Jurkat, Clone E6-1 (cell line): Measurements from ENCODE around the gene PHF24.
"Not testable (repeated sequence)": the region's sequence is repeated elsewhere in the genome, so short reads cannot be mapped to it uniquely, and the experiment has no call there.

Experiments
- DNase-seq: peaks from one replicate; pipeline ENCODE4 v3.0.0-alpha.2; 2011; ENCODE audit warnings: low read depth, low spot score
- H3K4me3 ChIP-seq: 2 replicates; pipeline ENCODE4 v1.5.1; 2011; ENCODE audit warnings: mild to moderate bottlenecking, low read length, control low read depth, moderate library complexity

PHF24 gene

GRCh38 chr9:34994900-34995669, 37.0 kb downstream of the PHF24 start:
- DNase-seq: no peak
- no peak overlapping the region for H3K4me3 ChIP-seq

GRCh38 chr9:34995670-34996060, 37.6 kb downstream of the PHF24 start:
- no peak for DNase-seq
- H3K4me3 ChIP-seq: no peak overlapping the region

GRCh38 chr9:34996181-34996904, 38.3 kb downstream of the PHF24 start:
- H3K4me3 ChIP-seq: no peak overlapping the region
- no peak for DNase-seq

- DNase-seq: no peak
- no peak overlapping the region for H3K4me3 ChIP-seq
Observed at GRCh38 chr9:34996905-34997279, 38.8 kb downstream of the PHF24 start.

- no peak overlapping the region for H3K4me3 ChIP-seq
- DNase-seq: no peak
Observed at GRCh38 chr9:34997379-34997781, 39.3 kb downstream of the PHF24 start.

GRCh38 chr9:34998266-34998665, 40.2 kb downstream of the PHF24 start:
- H3K4me3 ChIP-seq: no peak overlapping the region
- no peak for DNase-seq

- DNase-seq: no peak
- no peak overlapping the region for H3K4me3 ChIP-seq
Observed at GRCh38 chr9:34999576-34999975, 41.5 kb downstream of the PHF24 start.

GRCh38 chr9:35000535-35001284, 42.6 kb downstream of the PHF24 start:
- H3K4me3 ChIP-seq: no peak overlapping the region
- no peak for DNase-seq

- DNase-seq: no peak
Observed at GRCh38 chr9:35001285-35001677, 43.2 kb downstream of the PHF24 start.

GRCh38 chr9:35001803-35002502, 43.9 kb downstream of the PHF24 start:
- H3K4me3 ChIP-seq: no peak overlapping the region
- DNase-seq: no peak

More at GRCh38 chr9:35001285-35001677, 43.2 kb downstream of the PHF24 start:
- H3K4me3 ChIP-seq: no peak overlapping the region

GRCh38 chr9:35002623-35003022, 44.5 kb downstream of the PHF24 start:
- no peak overlapping the region for H3K4me3 ChIP-seq
- DNase-seq: no peak

- not testable (repeated sequence) for DNase-seq, H3K4me3 ChIP-seq
Observed at GRCh38 chr9:35004299-35004698, 46.2 kb downstream of the PHF24 start.

- no peak overlapping the region for H3K4me3 ChIP-seq
- DNase-seq: no peak
Observed at GRCh38 chr9:35010351-35010958, 52.4 kb downstream of the PHF24 start.

- DNase-seq: no peak
- no peak overlapping the region for H3K4me3 ChIP-seq
Observed at GRCh38 chr9:35014517-35014916, 56.4 kb downstream of the PHF24 start.

- not testable (repeated sequence) for H3K4me3 ChIP-seq
- peak; percentile 66 for DNase-seq
Observed at GRCh38 chr9:35023443-35023842, 65.4 kb downstream of the PHF24 start.

- peak overlapping the region; percentile 9; the same call in 1 of the 2 replicates for H3K4me3 ChIP-seq
- DNase-seq: peak; percentile 69
Observed at GRCh38 chr9:35026671-35027070, 68.6 kb downstream of the PHF24 start.

- DNase-seq: no peak
- H3K4me3 ChIP-seq: no peak overlapping the region
Observed at GRCh38 chr9:35027374-35027773, 69.3 kb downstream of the PHF24 start.

GRCh38 chr9:35027860-35028259, 69.8 kb downstream of the PHF24 start:
- peak; percentile 81 for DNase-seq
- H3K4me3 ChIP-seq: no peak overlapping the region

GRCh38 chr9:35028341-35028740, 70.3 kb downstream of the PHF24 start:
- DNase-seq: no peak
- no peak overlapping the region for H3K4me3 ChIP-seq
